ENCODE data around the gene RHBDL3.
"Not testable (repeated sequence)": the region's sequence is repeated elsewhere in the genome, so short reads cannot be mapped to it uniquely, and the experiment has no call there.

RHBDL3 gene, protein sequence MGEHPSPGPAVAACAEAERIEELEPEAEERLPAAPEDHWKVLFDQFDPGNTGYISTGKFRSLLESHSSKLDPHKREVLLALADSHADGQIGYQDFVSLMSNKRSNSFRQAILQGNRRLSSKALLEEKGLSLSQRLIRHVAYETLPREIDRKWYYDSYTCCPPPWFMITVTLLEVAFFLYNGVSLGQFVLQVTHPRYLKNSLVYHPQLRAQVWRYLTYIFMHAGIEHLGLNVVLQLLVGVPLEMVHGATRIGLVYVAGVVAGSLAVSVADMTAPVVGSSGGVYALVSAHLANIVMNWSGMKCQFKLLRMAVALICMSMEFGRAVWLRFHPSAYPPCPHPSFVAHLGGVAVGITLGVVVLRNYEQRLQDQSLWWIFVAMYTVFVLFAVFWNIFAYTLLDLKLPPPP

DNA sequence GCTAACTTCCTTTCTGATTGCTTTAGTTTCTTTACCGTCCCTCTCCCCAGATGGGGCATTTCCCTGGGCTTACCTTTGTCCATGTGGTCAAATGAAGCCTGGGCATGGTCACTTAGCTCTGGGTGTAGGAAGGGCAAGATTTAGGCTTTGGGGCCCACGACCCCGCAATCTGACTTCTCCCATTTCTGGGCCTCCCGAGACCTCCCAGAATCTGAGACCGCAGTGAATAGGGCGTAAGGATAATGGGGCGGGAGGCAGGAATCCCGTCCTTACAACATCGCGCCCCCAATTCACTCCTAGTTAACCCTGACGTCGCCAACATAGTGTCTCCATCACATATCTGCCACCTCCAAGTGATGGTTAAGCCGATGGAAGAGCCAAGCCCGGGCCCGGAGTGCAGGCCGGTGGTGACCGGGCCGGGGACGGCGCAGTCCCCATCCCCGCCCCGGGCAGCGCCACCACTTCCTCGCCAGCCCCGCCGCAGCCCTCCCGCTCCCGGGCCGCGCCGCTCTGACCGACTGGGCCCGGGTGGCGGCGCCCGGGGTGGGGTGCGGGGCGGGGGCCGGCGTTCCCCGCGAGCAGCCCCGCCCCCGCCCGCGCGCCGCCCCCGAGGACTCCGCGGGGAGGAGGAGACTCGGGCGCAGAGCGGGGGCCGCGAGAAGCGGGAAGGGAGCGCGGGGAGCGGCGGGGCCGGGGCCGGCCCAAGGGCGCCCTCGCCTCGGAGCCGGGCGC, at the start of gene RHBDL3:
RHBDL3 (plus strand) TSS at position 641 of the 732 bp plus-strand sequence. CDS start 358 bp downstream, outside the sequence.
- DNase-seq (ENCODE audit: low spot score), result no peak

DNA sequence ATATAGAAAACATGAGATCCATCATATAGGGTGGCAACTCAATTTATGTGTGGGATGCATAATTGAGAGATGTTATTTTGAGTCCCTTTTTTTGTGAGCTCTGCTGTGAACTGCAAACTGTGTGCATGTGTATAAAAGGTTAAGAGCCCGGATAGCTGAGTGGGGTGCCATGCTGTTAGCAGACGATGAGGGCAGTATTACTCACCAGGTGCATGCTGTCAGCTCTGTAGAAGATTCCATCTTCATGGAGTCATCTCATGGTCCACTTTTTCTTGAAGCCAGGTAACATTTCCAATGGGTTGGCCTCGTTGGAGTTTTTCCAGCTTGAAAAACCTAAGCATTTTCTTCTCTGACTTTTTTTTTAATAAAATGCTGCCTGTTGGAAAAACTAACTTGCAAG, 43.0 kb upstream of the RHBDL3 start:
- no peak for DNase-seq (ENCODE audit: low spot score)

DNA sequence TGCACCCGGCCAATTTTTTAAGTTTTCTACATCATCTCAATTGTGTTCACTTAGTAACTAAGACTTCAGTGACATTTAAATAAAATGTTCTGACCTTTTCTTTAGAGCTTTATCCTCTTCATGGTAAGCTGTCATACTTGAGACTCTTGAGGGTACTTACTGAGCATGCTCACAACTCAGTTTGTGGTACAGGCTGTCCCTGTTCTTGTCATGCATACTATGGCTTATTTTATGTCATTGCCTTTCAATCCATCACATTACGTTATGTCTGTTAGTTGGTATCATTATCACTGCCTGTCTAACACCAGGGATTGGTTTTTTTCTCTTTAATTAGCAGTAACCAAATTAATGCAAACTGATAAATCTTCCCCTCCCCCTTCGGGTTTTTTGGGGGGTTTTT, 41.9 kb upstream of the RHBDL3 start:
- no peak for DNase-seq (ENCODE audit: low spot score)

DNA sequence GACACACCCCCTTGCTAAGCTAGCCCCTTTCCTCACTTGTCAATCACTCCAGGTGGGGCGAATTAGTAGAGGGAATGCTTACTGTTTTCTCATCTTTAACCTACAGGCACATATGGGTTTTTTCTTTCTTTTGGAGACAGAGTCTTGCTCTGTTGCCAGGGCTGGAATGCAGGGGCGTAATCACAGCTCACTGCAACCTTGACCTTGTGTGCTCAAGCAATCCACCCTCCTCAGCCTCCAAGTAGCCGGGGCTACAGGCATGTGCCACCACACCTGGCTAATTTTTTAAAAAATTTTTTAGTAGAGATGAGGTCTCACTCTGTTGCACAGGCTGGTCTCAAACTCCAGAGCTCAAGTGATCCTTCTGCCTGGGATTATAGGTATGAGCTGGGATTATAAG, 38.7 kb upstream of the RHBDL3 start:
- no peak for DNase-seq (ENCODE audit: low spot score)

DNA sequence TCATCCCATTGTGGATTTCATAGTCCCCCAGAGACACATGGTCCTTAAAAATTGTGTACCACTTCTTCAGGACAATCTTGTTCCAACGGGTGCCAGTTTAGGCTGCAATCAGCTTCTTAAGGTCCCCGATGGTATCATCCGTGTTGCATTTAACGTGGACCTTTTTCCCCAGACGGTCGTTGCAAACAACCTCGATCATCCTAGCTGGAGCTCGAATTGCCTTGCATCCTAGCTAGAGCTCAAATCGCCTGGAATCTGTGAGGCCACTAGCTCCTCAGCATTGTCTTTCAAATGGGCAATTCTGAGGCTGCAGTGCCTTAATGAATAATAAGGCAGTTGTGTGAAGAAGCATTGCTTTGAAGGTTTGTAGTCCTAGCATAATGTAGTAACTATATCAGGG, 37.7 kb upstream of the RHBDL3 start:
- DNase-seq (ENCODE audit: low spot score), result no peak

DNA sequence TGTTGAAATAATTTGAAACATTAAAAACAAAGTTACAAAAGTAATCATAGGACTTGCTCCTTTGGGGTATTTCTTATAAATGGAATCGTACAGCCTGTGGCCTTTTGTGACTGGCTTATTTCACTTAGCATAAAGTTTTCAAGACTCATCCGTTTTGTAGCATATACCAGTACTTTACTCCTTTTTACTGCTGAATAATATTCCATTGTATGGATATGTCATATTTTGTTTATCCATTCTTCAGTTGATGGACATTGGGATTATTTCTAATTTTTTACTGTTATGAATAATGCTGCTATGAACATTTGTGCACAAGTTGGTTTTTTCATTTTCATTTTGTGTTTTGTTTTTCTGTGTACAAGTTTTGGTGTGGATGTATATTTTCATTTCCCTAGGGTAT, 30.0 kb upstream of the RHBDL3 start:
- DNase-seq (ENCODE audit: low spot score), result no peak

DNA sequence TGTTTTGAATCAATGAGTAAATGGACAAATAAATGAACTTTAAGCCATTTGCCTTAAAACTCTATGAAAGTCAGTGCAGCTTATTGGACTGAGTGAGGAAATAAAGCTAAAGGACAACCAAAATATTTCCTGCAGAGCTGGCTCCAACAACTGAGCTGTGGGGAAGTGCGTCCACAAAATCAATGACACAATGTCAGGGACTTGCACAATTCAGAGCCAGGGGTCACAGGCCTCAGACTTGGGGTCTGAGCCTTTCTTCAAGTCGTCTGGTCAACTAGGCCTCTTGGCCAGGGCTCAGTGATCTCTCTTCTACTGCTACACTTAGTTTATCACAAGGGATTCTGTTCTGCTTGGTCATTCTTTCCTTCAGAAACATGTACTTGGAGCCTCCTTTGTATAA, 26.2 kb upstream of the RHBDL3 start:
- no peak for DNase-seq (ENCODE audit: low spot score)

DNA sequence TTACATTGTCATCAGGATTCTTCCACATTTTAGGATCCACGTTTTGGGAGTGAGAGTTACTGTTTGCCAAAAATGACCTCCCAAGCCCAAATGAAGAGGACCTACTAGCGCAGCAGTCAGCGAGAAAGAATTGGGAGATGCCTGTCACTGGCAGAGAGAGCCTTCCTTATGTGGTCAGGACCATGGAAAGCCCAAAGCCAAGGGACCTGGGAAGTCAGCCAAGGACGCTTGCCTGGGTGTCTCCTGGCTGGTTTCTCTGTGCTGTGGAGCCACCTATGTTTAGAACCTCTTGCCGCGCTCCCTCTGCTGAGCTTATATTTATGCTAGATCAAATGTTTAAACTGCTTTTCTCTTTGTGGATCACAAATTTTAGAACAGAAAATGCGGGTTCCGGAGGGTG, 24.9 kb upstream of the RHBDL3 start:
- no peak for DNase-seq (ENCODE audit: low spot score)

DNA sequence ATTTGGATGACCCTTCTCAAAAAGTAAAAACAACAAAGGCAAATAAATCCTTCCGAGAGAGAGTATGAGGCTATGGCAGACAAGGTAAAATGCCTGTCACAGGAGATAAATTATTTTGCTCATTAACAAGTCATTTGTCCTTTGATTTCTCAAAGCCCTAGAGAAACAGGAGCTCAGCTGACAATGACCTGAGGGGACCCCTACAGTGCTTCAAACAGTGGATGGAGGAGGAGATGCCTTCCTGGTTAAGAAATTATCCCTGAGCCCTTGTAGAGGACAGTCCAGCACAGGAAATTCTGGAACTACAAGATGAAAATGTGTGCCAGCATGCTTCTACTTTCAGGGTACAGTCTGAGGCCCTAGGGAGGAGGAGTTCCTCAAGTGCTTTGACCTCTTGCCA, 24.0 kb upstream of the RHBDL3 start:
- DNase-seq (ENCODE audit: low spot score), result no peak

DNA sequence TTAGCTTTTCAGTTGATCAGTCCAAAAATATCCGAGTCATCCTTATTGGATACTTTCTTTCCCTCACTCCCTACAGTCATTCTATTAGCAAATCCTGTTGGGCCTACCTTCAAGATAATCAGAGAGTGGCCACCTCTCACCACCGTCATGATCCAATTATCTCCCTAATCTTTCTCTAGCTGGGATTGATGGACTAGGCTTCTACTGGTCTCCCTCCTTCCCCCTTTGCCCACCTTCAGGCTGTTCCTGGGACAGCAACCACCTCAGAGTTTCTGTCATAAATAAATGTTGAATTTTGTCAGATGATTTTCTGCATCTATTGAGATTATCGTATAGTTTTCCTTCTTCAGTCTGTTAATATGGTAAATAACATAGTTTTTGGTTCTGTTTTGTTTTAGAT, 16.2 kb upstream of the RHBDL3 start:
- no peak for DNase-seq (ENCODE audit: low spot score)

DNA sequence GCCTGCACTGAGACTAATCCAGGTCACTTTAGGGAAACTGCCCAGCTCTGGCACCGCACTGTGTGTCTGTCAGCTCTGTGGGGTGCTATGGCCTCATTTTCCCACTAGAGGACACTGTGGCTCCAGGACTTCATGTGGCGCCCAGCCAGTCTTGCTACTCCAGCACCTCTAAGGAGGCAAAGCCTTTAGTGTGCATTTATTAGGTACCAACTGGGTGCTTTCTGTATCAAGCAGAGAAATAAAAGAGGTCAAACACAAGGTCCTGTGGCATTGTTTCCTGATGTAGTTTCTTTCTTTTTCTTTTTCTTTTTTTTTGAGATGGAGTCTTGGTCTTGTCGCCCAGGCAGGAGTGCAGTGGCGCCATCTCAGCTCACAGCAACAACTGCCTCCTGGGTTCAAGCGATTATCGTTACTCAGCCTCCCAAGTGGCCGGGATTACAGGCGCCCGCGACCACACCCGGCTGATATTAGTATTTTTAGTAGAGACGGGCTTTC, 12.5 kb upstream of the RHBDL3 start:
- peak; percentile 87 for DNase-seq (ENCODE audit: low spot score)

DNA sequence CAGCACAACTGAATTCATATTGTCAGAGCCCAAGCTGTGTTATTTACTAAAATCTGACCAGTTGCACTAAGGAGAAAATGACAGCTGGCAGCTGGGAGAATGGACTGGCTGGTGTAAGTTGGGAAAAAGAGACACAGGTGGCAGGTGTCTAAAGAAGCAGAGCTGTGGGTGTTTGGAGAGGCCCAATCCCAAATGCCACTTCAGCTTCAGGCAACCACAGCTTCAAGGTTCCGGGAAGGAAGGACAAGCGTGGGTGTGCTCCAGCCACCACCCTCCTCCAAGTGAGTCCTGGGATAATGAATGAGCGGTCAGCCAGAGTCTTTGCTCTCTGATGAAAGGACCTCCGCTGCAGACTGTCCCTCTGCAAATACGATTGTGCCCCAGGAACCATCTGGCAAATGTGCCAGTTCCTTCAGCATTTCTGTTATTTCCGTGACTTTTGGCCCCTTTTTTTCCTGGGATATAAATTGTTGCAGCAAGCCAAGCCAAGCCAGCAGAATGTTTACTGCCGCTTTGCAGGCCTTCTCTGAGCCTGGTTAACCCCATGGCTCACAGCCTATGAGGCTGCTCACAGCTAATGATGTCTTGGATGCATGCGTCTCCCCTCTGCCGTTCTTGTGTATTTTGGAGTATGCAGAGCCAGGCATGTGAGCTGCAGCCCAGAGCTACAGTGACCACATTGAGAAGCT, 9.5 kb upstream of the RHBDL3 start:
- DNase-seq (ENCODE audit: low spot score), result no peak

DNA sequence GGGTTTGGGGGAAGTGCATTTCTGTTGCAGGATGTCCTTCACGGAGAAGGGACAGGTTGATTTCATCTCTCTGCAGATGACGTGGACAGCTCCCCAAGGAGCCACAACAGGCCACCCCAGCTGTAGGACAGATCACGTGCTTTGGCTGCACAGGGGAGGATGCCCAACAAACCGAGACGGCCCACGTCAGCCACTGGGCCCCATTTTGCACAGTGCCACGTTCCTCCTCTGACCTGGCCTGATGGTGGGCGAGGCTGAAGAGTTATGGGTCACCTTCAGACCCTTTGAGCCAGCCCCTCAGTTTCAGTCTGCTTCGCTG, 9.0 kb upstream of the RHBDL3 start:
- no peak for DNase-seq (ENCODE audit: low spot score)

DNA sequence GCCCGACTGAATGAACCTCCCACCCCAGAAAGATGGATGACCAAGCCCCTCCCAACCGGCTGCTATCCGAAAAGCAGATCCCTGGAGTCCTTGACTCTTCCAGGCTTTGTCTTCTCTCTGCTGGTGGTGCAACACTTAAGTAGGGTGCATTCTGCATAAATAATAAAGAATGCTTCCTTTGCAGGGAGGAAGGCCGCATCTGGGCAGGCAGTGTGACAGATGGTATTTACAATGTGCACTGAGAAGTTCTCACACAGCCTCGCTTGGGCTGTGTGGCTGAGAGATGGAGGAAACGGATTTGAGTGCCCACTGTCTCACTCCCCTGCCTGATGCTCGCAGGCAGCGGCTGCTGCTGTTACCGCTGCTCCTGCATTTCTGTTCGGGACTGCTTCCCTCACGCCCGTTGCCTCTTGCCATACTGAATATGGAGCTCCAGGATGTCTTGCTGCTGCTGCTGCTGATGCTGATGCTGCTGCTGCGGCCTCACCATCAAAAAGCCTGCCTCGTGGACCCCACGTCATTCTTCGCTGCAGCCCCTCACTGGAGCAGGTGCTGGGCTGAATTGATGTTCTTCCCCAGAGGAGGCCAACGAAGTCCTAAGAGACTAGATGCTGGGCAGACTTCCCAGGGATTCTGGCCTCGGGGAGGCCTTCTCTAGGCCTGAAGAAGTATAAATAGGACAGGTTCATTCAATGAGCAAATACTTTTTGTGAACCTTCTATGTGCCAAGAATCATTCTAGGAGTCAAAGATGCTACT, 7.1 kb upstream of the RHBDL3 start:
- DNase-seq (ENCODE audit: low spot score), result no peak

DNA sequence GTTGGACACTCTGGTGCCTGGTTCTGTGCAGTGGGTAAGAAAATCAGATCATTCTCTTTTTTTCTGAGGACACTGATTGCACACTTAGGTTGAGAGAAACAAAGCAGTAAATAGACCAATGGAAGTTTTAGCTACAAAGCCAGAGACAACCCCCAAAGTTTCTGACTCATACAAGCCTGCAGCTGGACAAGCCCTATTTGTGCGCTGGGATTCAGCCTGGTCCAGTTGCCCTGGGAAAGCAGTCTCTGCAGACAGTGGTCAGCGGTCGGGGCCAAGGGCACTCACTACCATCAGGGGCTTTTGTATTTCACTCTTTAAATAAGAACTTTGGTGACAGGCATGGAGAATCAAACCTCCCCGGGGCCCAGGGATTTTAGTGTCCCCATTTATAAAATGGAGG, 6.0 kb upstream of the RHBDL3 start:
- DNase-seq (ENCODE audit: low spot score), result no peak

DNA sequence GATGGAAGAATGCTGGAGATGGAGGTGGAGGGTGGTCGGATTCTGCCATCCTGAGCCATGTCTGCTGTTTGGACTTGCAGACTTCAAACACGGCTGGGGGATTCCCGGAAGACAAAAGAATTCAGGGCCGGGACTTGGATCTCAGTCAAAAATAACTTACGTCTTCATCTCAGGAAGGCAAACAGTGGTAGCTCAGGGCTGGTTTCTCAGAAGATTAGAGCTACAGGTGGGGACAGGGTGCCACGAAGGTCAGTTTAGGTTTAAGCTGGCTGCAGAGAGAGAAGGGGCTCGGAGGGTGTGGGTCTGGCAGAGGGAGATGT, 4.3 kb upstream of the RHBDL3 start:
- no peak for DNase-seq (ENCODE audit: low spot score)

DNA sequence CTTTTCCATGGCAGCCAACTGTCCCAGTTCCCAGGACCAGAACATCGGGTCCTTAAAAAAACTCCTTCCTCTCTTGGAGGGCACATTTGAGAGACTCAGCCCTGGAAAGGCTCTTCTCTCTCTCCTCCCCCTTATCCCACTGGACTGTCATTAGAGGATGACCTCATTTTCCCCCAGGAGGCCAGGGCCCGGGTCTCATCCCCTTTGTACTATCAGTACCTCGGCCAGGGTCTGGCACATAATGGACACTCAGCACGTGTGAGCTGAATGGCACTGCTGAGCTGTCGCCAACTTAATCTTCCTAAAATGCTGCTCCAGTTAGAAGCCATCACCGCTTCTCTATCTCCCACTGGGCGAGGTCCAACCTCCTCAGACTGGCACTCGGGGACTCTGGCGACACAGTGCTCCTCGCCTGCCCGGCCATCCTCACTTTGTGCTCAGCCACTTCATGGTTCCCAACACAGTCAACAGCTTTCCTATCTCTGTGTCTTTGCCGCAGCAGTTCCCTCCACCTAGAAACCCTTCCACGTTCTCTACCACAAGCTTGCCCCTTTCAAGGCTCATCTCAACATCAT, 3.6 kb upstream of the RHBDL3 start:
- no peak for DNase-seq (ENCODE audit: low spot score)

DNA sequence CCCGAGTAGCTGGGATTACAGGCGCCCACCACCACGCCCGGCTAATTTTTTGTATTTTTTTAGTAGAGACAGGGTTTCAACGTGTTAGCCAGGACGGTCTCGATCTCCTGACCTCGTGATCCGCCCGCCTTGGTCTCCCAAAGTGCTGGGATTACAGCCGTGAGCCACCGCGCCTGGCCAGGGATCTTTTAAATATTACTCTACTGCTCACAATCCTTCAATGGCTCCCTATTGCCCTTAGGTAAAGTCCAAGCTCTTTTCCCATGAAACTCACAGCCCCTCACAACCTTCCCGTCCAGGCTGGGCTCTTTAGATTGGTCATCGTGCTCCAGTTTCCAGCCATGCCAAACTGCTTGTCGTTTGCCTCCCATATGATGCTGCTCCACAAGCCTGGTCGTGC, 2.1 kb upstream of the RHBDL3 start:
- DNase-seq (ENCODE audit: low spot score), result not testable (repeated sequence)

DNA sequence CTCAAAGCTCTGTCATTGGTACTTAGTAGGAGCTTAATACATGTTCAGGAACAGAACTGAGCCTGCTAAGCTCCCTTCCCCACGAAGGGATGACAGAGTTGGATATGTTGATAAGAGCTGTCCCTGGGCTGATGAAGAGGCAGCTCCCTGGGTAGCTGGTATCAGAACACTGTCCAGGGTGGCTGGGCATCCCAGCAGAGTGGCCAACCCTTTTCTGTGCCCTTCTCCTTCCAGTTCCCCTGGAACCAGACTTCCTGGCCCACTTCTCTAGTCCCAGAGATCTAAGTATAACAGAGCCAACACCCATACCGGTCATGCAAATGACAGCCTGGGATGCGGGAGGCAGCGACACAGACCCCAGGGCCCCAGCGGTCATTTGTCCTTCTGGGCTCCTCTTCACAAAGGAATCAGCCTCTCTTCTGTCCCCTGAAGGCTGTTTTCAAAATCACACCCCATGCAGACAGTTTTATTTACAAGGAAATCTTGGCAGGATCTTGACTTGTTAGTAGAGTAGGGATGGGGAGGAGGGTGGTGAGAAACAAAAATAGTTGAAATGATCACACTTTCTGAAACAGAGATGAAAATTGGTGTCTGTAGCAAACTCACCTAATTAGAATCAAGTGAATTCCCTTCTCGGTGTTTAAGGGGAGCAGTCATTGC, 1.4 kb upstream of the RHBDL3 start:
- DNase-seq (ENCODE audit: low spot score), result no peak

DNA sequence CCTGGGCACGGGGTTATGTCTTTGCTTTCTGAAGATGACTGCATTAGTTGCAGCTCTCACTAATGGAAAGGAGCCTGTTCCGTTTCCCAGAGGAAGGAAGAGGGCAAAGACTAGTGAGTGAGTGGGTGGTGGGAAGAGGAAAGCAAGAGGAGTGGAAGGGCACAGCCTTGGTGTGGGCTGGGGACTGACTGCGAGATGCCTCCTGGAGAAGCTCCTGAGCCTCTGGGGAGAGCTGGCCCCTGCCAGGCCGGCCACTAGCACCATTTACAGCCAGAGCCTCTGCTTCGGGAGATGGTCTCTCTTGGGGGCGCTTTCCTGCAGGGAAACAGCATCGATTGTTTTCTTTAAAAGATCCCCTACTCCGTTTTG, 825 bp upstream of the RHBDL3 start:
- no peak for DNase-seq (ENCODE audit: low spot score)

DNA sequence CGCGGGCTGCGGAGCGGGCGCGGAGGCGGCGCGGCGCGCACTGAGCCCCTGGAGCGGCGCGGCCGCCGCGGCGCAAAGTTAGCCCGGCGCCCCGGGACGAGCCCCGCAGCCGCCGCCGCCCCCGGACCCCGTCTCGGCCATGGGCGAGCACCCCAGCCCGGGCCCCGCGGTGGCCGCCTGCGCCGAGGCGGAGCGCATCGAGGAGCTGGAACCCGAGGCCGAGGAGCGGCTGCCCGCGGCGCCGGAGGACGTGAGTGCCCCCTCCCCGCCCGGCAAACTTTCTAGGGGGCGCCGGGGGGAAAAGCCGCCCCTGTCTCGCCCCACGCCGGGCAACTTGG, 388 bp downstream of the RHBDL3 start:
- no peak for DNase-seq (ENCODE audit: low spot score)
